GM18867 (cell line): ENCODE measurements around the gene TES.
"Not testable (repeated sequence)": the region's sequence is repeated elsewhere in the genome, so short reads cannot be mapped to it uniquely, and the experiment has no call there.

ENCODE experiments used
- ATAC-seq: cut with Tn5 transposase; IDR thresholded peaks from one replicate; pipeline ENCODE4 v1.9.1; 2021; ENCODE audit warnings: mild to moderate bottlenecking, moderate library complexity; ENCODE audit not compliant: unreplicated experiment

The TES gene, protein sequence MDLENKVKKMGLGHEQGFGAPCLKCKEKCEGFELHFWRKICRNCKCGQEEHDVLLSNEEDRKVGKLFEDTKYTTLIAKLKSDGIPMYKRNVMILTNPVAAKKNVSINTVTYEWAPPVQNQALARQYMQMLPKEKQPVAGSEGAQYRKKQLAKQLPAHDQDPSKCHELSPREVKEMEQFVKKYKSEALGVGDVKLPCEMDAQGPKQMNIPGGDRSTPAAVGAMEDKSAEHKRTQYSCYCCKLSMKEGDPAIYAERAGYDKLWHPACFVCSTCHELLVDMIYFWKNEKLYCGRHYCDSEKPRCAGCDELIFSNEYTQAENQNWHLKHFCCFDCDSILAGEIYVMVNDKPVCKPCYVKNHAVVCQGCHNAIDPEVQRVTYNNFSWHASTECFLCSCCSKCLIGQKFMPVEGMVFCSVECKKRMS

DNA sequence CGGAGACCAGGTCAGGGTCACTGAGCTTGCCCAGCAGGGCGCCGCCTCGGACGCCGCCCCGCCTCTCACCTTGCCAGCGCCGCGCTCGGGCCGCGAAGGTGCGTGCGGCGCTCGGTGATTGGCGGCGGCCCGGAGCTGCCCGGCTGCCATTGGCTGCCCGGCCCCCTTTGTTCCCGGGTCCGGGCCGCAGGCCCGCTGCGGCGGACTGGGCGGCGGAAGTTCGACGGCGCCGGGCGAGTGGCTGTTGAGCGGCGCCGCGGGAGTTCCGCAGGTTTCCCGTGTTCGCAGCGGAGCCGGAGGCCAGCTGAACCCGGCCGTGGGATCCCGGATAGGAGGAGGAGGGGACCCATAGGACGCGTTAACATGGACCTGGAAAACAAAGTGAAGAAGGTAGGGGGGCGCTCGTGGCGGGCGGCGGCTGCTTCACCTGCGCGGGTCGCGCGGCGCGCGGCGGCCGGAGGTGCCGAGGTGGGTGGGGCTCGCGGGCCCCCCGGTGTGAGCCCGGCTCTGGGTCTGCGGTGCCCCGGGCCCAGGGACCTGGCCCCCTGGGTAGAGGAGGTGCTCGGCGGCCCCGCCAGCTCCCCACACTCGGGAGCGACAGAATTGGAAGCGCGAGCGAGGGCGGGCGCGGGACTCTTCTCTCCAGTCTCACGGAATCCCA, at the start of gene TES:
TES (plus strand) TSS at position 195 of the 661 bp plus-strand sequence; CDS start at position 364, 169 bp downstream.
- ATAC-seq, result peak; percentile 90

DNA sequence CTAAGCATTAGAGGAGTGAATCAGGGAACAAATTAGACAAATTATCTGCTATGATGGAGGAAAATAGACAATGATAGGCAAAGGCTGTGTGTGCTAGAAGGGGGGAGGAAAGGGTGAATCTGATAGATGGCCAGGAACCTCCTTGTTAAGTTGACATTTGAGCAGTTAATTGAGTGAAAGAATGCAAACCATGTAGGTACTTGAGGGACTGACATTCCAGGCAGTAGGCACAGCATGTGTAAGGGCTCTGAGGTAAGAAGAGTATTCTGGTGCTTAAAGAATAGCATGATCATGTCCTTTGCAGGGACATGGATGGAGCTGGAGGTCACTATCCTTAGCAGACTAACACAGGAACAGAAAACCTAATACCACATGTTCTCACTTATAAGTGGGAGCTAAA, 48.6 kb upstream of the TES start:
- ATAC-seq, result no peak

DNA sequence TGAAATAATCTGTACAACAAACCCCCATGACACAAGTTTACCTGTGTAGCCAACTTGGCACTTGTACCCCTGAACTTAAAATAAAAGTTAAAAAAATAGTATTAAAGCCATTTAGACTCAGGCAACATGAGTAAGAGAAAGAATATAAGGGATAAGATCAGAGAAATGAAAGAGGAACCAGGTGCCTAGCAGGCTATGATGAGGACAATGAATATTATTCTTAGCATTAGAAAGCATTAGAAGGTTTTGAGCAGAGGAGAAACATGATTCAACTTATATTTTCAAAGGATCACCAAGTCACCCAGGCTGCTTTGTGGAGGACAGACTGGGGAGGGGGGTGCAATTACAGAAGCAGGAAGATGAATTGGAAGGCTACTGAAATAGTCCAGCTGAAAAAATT, 48.1 kb upstream of the TES start:
- peak; percentile 47 for ATAC-seq

DNA sequence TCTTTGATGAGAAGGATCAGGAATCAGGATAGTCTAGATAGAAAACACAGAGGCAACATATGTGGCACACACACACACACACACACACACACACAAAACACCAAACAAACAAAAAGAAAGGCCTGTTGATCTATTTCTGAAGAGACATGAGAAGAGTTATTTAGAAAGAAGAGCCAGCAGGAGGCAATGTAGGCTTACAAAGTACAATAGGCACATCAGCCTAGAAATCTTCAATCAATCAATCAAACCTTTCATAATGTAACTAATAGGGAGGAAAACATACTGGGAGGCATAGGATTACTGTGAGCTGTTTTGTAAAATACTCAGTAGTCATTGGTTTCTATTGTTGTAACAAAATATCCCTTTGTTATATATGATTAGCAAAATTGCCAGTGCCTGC, 47.3 kb upstream of the TES start:
- ATAC-seq, result no peak

DNA sequence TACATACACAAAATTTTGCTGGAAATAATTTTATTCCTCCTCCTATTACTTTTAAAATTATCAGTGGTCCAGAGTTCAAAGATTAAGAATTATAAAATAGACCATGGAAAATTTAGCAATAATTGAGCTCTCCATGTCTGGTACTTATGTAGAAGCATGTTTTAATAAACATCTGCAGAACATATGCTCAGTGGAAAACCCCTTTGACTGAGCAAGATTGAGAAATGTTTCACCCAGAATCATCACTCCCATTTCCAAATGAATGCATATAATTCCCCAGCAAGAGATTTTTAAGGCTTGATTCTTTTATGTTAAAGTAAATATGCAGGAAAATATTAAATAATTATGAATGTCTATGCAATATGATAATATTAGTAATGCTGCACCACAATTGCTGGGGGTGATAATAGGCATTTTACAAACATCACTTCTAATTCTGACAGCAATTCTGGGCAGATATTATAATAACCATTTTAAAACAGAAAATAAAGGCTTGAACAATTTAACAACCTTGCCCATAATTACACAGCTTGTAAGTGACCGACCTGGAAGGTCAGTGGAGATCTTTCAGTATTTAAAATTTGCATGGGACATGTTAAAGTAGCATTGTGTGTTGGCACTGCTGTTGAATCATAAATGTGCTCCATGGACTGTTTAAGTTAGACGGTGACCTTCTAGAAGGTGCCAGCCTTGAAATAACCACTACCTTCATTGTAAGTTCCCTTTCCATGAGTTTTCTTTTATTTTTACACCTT, 45.6 kb upstream of the TES start:
- ATAC-seq, result no peak

DNA sequence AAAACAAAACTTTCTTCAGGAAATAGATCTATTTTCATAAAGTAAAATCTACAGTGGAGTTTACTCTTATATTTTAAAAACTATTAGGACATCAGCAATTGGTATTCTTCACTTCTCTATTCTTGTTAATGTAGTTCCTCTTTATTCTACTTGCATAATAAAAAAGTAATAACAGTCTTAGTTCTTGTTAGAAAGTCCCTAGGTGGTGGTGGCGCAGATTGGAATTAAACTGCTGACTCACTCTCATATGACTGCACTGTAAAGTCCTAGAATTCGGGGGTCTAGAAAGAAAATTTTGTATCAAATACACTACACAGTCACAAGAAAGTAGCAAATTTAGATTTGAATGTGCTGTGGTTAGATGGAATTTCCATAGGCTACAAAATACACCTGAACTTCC, 44.6 kb upstream of the TES start:
- peak; percentile 64 for ATAC-seq

DNA sequence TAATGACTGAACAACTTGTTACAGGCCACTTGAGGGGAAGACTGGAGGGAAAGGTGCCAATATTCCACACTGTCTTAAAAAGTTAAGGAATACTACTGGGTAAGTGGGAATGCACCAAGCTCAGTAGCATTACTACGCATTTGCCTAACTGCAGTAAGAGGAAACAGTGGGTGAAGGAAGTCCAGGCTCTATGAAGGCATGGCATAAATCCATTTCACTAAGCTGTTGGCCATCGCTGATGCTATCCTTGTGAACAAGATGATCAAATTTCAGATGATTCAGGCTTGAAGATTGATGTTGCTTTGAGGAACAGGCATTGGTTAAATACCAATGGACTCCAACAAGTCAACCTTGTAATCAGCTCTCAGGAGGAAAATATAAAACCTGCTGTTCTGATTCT, 44.2 kb upstream of the TES start:
- no peak for ATAC-seq

DNA sequence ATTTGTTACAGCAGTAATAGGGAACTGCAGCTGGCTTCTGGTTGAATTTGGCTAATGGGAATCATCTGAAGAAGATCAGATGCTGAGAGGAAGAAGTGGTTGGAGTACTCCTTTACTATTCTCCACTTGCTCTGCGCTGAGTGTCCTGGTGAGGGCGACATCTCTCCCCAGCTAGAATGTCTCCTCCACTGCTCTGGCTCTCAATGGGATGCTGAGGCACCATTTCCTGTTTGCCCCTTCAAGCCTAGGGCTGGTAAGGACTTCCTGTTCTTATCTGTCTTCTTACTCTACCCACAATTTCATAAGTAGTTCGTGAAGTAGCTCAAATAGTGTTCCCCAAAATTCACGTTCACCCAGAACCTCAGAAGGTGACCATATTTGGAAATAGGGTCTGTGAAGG, 43.2 kb upstream of the TES start:
- ATAC-seq, result no peak

DNA sequence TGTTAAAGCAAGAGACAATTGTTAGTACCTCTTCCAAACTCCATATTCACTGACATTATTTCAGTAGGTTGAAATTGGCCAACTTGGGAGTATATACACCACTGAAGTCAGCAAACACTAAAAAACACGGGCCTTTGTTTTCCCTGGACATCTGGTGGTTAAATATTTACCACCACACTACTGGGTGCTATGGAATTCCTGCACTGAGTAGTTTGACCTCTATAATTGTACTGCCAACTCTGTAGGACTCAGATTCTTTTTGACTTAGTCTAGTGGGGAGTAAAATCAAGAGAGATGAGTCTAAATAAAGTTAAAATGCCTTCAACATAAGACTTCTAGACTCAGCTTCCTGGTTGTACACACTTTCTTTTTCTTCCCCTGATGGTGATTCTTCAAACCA, 41.3 kb upstream of the TES start:
- ATAC-seq, result no peak

DNA sequence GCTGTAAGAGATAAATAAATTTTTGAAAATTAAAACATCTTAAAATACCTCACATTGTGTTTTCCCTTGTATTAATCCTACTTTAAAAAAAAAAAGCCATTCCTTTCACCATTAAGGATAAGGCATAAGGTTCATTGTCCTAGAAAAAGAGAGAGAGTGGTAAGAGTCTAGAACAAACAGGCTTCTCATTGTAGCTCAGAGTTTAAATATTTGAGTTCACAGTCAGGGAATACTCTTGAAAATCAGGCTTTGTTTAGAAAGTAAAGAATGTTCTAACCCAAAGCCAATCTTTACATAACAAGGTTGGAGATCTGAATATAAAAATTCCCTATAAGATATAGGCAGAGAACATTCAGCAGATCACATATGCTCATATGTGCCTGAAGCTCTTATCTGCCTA, 40.2 kb upstream of the TES start:
- no peak for ATAC-seq

DNA sequence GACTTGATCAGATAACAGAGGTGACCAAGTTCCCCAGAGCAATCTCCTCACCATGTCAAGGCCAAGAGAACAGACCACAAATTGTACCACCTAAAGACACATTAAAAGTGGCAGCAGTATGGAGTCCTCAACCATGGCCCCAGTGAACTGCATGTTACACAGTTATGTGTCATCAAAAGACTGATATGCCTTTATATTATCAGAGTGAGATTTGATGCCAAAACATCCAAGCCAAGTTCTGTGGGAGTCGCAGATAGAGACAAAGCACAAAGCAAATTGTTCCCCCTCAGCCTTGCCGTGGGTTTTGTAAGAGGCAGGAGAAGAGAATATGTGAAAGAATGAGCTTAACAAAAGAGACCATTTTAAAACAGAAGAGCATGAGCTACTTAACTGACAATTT, 39.2 kb upstream of the TES start:
- no peak for ATAC-seq

DNA sequence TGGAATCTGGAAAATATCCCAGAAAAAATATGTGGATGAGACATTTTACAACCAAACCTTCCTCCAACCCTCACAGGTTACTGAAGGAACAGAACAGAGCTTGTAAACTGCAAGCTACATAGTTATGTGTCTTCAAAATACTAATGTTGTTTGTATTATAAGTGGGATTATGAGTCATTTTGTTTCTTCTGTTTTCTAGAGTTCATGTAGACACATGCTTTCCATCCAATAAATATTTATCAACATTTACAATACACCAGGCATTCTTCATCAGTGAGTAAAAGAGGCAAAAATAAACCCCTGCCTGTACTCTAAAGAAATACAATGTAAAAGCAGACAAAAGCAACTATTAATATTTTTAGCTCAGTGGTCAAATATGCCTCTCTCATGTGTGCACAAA, 38.0 kb upstream of the TES start:
- ATAC-seq, result no peak

DNA sequence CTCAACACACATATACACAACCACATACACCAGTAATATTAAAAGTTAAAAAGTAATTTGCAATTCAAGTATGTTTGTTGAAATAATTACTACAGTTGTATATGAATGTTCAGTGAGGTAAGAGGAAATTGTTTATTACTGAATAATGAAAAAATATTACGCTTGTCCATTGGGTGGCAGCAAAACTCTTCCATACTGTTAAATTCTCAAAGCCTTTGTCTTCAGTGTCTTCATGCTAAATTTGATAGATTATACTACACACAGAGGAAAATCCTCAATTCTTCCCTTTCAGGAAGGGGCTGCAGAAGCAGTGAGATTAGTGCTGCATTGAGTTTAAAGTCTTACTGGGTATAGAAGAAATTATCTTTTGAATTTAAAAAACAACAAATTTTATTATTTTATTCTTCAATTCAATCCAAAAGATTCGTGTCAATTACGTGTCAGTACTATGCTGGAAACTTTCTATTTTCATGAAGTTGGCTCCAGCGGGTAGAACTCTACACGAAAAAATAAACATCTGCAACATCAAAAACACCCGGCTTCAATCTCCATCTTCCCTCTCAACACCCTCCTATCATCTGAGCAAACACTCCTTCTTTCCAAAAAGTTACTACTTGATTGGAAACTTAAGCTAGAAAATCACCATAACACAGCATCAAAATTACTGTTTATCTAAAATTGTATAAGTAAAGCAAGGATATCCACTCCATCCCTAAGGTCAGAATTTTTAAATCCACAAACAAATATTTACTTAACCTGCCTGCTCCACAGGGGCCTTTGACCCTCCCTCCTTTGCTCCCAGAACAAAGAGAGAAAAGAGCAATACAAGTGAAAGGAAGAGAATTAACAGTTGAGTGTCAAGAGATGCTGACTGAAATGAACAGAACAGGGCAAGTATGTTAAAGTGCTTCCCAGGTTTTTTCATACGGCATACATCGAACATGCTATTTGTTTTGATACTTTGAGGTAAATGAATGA, 37.0 kb upstream of the TES start:
- no peak for ATAC-seq

DNA sequence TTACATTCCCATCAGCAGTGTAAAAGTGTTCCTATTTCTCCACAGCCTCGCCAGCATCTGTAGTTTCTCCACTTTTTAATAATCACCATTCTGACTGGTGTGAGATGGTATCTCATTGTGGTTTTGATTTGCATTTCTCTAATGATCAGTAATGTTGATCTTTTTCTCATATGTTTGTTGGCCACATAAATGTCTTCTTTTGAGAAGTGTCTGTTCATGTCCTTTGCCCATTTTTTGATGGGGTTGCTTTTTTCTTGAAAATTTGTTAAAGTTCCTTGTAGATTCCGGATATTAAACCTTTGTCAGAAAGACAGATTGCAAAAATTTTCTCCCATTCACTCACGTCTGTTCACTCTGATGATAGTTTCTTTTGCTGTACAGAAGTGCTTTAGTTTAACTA, 35.2 kb upstream of the TES start:
- not testable (repeated sequence) for ATAC-seq

DNA sequence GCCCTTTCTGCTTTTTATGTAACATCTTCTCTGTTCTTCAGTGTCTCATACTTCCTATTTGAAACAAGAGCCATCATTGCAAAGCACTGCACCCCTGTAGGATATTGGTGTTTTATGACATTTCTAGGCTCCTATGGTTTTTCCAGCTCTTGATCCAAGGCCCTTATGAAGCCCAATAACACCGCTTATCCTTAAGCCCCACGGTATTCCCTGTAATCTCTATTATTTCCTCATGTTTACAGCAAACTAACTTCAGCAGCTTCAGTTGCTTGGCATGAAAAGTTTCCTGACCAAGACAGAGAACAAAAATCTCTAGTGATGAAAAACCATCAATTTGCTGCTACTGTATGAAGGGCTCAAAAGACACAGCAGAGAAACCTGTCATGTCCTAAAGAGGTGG, 34.1 kb upstream of the TES start:
- no peak for ATAC-seq

DNA sequence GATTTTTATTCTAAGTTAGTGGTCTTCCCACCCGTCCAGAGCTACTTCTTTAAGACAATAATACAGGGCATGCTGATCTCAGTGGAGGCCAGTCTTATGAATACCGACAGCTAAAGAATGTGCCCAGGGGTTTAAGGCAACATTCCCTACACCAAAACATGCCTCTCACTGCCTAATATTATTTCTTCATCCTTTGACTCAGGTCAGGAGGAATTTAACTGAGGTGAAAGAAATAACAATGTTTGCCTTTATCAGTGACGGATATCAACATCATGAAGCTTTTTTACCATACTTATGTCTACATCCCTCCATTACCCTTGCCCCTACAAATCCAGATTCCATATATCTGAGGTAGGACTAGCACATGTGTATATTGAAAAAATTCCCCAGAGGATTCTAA, 33.3 kb upstream of the TES start:
- no peak for ATAC-seq

DNA sequence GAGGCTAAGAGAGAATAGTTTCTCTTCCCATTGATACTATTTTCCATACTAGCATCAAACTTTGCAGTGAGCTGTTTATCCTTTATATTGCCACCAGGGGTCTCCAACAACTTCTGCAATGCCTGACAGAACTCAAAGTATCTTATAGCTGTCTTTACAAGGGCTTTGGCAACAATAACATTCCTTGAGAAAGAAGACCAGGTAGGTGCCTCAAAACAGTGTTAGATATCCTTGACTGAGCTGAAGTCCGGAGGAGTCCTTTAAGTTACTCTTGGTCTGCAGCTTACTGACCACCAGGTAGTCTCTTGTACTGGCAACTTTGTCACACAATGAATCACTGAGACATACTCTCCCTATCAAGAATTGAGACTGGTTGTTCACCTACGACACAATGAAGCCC, 30.0 kb upstream of the TES start:
- ATAC-seq, result peak; percentile 94

DNA sequence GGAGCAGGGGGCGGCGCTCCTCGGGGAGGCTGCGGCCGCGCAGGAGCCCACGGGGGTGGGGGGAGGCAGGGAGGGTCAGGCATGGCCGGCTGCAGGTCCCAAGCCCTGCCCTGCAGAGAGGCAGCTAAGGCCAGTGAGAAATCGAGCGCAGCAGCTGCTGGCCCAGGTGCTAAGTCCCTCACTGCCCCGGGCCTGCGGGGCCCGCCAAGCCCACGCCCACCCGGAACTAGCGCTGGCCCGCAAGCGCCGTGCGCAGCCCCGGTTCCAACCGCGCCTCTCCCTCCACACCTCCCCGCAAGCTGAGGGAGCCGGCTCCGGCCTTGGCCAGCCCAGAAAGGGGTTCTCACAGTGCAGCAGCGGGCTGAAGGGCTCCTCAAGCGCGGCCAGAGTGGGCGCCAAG, 28.3 kb upstream of the TES start:
- ATAC-seq, result no peak

DNA sequence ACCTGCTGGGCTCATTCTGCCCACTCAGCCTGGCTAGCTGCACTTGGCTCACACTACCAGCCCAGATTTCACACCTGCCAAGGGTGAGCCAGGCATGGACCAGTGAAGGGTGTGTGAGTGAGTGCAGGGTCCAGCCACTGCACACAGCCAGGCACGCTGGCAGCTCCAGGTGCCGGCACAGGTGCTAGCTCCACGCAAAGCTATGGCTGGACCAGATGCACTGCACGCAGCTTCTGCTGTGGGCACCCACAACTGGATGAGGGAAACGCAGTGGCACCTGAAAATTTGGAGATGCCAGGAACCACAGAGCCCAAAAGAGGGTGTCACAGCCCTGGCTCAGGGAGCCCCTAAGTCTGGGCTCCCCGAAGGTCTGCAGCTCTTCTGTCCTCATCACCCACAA, 24.9 kb upstream of the TES start:
- no peak for ATAC-seq

DNA sequence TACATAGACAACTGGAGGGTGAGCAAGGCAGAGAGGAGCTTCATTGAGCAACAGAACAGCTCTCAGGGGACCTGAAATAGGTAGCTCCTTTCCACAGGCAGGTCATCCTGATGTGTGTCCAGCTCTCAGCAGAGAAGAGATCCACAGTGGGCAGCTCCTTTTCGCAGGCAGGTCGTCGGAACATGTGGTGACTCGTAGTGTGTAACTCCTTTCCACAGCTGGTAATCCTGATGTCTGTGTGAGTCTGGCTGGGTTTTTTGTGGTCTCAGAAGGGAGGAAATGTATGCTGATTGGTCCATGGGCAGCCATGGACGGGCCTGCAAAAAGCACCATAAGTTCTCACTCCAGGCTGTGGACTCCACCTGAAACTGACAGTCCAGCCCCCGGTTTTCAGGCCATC, 24.4 kb upstream of the TES start:
- no peak for ATAC-seq

DNA sequence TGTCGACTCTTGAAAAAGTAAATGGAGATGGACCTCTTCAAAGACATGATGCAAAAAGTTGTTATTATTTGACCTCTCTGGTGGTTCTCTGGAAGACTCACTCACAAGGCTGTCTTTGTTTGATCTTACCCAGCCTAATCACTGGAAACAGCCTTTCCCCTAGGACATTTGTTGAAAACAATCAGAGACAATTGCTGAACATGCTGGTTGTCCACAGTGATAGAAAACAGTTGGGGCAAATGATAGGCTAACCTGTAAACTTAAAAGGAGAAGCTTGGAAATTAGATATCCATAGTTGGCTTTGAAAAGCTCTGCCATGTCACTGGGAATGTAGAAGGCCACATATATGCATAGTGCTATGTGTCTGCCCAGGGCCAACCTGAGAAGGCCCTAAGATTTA, 22.9 kb upstream of the TES start:
- ATAC-seq, result no peak
